Tibial artery (tissue), 4 donors: ENCODE data around the gene KLHDC1.

ENCODE experiments used
- DNase-seq, 2 donors: peaks; one replicate each; pipeline ENCODE4 v3.0.0-alpha.2; 2019
- H3K27ac ChIP-seq, 2 donors: fragments of 200-600 bp; sonication (generic) in 1 of 2; 1 replicate in 1 of 2; 2 replicates in 1 of 2; pipeline ENCODE4 v1.5.1; 2018 to 2019; ENCODE audit warnings: mild to moderate bottlenecking in 1 of 2
- H3K27me3 ChIP-seq, 2 donors: fragments of 200-600 bp; sonication (generic) in 1 of 2; one replicate each; pipeline versions ENCODE4 v1.5.1 to v1.6.0; 2016 to 2019
- H3K36me3 ChIP-seq, 3 donors: fragments of 200-600 bp; sonication (generic) in 2 of 3; one replicate each; pipeline ENCODE4 v1.5.1; 2016 to 2019; ENCODE audit warnings: mild to moderate bottlenecking in 2 of 3
- H3K4me1 ChIP-seq, 4 donors: fragments of 200-600 bp; sonication (generic) in 2 of 4; 1 replicate in 3 of 4; 2 replicates in 1 of 4; pipeline ENCODE4 v1.5.1; 2016 to 2019
- H3K4me3 ChIP-seq, 2 donors: fragments of 200-600 bp; sonication (generic) in 1 of 2; 1 replicate in 1 of 2; 2 replicates in 1 of 2; pipeline ENCODE4 v1.5.1; 2018 to 2019; ENCODE audit warnings: mild to moderate bottlenecking in 2 of 2
- H3K9me3 ChIP-seq, 3 donors: fragments of 200-600 bp; sonication (generic) in 1 of 3; one replicate each; pipeline ENCODE4 v1.5.1; 2016 to 2019
- intact Hi-C: fragments of 100-400 bp; cut with DNase I; formaldehyde crosslinking; loops from one replicate; pipeline ENCODE4 v1.15.0; 2023; ENCODE audit warnings: low total_unique reads
- TF ChIP-seq, protein P1 (sequence below), 2 experiments: fragments of 200-600 bp in 1 of 2; fragments of 450-650 bp in 1 of 2; IDR thresholded peaks; one replicate each; pipeline ENCODE4 v1.5.1; 2017 to 2019; ENCODE audit warnings: antibody characterized with exemption in 2 of 2, mild to moderate bottlenecking in 1 of 2, moderate library complexity in 1 of 2

Gene KLHDC1

DNA sequence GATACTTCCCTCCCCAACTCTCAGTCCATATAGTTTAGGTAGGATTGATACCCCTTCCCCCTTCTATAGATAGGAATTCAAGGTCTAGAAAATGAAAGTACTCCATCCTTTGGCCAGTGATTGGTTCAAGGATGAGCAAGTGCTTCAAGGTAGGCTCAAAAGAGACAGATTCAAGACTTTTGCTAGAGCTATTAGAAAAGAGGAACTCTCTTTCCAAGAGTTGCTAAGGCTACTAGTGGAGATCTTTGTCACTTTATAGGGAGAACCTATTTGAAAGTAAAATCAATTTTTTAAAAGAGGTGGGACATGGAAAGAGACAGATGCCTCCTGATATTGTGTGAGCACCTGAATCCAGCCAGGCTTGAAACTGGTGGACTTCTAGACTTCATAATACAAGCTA is 22.4 kb upstream of the KLHDC1 start:
- no peak overlapping the region for H3K27ac ChIP-seq
- DNase-seq = no peak
- intact Hi-C loops = no loop called here
- H3K9me3 ChIP-seq = no peaks in the 10 kb centered on the region
- TF ChIP-seq, protein P1, sequence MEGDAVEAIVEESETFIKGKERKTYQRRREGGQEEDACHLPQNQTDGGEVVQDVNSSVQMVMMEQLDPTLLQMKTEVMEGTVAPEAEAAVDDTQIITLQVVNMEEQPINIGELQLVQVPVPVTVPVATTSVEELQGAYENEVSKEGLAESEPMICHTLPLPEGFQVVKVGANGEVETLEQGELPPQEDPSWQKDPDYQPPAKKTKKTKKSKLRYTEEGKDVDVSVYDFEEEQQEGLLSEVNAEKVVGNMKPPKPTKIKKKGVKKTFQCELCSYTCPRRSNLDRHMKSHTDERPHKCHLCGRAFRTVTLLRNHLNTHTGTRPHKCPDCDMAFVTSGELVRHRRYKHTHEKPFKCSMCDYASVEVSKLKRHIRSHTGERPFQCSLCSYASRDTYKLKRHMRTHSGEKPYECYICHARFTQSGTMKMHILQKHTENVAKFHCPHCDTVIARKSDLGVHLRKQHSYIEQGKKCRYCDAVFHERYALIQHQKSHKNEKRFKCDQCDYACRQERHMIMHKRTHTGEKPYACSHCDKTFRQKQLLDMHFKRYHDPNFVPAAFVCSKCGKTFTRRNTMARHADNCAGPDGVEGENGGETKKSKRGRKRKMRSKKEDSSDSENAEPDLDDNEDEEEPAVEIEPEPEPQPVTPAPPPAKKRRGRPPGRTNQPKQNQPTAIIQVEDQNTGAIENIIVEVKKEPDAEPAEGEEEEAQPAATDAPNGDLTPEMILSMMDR (IDR thresholded peaks at IDR 0.05) = no peak
- no peaks in the 10 kb centered on the region for H3K4me1 ChIP-seq
- H3K27me3 ChIP-seq = no peaks in the 10 kb centered on the region
- H3K4me3 ChIP-seq = no peak overlapping the region
- no peaks in the 10 kb centered on the region for H3K36me3 ChIP-seq

DNA sequence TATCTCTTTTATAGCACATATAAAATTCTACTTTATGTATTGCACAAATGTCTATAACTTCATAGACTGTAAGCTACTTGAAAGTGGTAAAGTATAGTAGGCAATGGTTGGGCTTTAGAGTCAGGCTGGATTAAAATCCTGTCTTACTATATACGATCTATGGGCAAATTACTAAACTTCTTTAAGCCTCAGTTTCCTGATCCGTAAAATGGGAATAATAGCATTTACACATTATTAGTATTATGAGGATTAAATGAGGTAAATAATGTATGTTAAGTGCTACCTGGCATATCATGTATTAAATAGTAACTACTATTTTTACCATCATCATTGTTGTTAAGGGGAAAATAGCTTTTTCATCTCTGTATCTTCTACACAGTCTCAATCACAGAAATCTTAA is 19.3 kb upstream of the KLHDC1 start:
- intact Hi-C loops = no loop called here
- TF ChIP-seq, protein P1 (IDR thresholded peaks at IDR 0.05) = no peak
- Histone ChIP-seq H3K36me3 (no peaks in the 10 kb centered on the region), H3K4me3 (no peak overlapping the region), H3K9me3 (no peaks in the 10 kb centered on the region), H3K27ac (no peak overlapping the region), H3K4me1 (no peaks in the 10 kb centered on the region), H3K27me3 (no peaks in the 10 kb centered on the region)
- no peak for DNase-seq

DNA sequence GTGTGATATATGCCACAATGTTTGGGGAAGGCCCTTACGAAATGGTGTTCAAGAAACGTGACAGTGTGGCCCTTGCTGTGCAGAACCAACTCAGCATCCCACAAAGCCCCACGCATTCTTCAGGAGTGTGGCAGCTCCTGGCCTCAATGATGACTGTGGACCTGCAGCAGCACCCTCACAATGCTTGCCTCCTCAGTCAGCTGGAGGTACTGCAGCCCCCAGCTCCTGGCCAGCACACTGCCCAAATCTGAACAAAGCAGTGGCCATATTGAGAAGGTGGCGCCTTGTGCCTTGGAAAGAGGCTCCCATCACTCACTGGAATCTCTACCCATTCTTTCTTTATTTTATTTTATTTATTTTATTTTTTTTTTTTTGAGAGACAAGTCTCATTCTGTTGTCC is 15.3 kb upstream of the KLHDC1 start:
- Histone ChIP-seq H3K36me3 (no peaks in the 10 kb centered on the region), H3K4me1 (no peaks in the 10 kb centered on the region), H3K9me3 (no peaks in the 10 kb centered on the region), H3K4me3 (no peak overlapping the region), H3K27ac (no peak overlapping the region), H3K27me3 (no peaks in the 10 kb centered on the region)
- no peak for DNase-seq
- intact Hi-C loops = no loop called here
- TF ChIP-seq, protein P1 (IDR thresholded peaks at IDR 0.05) = no peak

DNA sequence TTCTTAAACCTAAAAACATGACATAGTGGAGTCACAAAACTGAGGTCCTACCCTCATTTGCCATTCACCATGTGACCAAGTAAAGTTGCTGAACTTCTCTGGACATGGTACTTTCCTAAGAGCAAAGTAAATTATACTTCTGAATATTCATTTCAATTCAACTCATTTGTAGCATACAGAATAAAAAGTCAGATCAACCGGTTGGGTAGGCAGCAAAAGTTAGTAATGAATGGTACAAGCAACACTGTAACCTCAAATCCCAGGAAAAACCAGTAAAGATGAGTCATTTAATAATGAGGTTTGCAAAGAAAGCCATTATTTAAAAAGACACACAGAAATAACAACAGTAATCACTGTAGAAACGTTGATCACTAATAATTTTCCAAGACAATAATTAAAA is 13.6 kb upstream of the KLHDC1 start:
- intact Hi-C loops = no loop called here
- no peaks in the 10 kb centered on the region for H3K4me1 ChIP-seq
- no peaks in the 10 kb centered on the region for H3K27me3 ChIP-seq
- no peak overlapping the region for H3K27ac ChIP-seq
- H3K36me3 ChIP-seq = no peaks in the 10 kb centered on the region
- TF ChIP-seq, protein P1 (IDR thresholded peaks at IDR 0.05) = no peak
- no peak for DNase-seq
- H3K9me3 ChIP-seq = no peaks in the 10 kb centered on the region
- H3K4me3 ChIP-seq = no peak overlapping the region

DNA sequence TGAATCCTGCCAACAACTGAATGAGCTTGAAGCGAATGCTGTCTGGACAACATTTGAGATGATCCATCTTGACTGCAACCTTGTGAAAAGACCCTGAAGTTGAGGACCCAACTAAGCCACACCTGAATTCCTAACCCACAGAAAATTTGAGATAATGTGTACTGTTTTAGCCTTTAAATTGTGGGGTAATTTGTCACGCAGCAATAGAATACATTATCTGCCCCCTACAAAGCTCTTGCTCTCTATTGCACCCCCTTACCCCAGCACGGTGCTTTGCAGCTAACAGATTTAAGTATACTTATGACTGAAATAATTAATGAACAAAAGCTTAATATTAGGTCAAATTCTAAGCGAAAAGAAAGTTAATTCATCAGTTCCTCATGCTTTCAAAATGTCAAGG is 6.5 kb upstream of the KLHDC1 start:
- no peak overlapping the region for H3K4me3 ChIP-seq
- intact Hi-C loops = no loop called here
- H3K4me1 ChIP-seq = peaks cover 0 to 10% (median 4%) of the 10 kb centered on the region in 4 donors
- DNase-seq = no peak
- no peak overlapping the region for H3K27ac ChIP-seq
- H3K27me3 ChIP-seq = no peaks in the 10 kb centered on the region
- TF ChIP-seq, protein P1 (IDR thresholded peaks at IDR 0.05) = no peak
- H3K9me3 ChIP-seq = no peaks in the 10 kb centered on the region
- H3K36me3 ChIP-seq = no peaks in the 10 kb centered on the region
